C4-2B (cell line): ENCODE data around the gene WNT5A.
A peak's percentile ranks its signal among the peaks of the same experiment; 100 is the strongest.
"Not testable (repeated sequence)": the region's sequence is repeated elsewhere in the genome, so short reads cannot be mapped to it uniquely, and the experiment has no call there.

Experiments
- H3K27ac ChIP-seq: fragments of 450-650 bp; 2 replicates; pipeline ENCODE4 v1.5.1; 2017
- ZFX ChIP-seq: fragments of 450-650 bp; IDR thresholded peaks from 2 replicates; pipeline ENCODE4 v1.6.1; 2017
- TF ChIP-seq, protein P1 (sequence below): fragments of 450-650 bp; conservative IDR thresholded peaks from 2 replicates; pipeline ENCODE4 v1.5.1; 2017; ENCODE audit warnings: mild to moderate bottlenecking

The WNT5A gene

GRCh38 chr3:55505102-55505501 is 18.0 kb upstream of the WNT5A start:
- H3K27ac ChIP-seq, result not testable (repeated sequence)
- TF ChIP-seq, protein P1, sequence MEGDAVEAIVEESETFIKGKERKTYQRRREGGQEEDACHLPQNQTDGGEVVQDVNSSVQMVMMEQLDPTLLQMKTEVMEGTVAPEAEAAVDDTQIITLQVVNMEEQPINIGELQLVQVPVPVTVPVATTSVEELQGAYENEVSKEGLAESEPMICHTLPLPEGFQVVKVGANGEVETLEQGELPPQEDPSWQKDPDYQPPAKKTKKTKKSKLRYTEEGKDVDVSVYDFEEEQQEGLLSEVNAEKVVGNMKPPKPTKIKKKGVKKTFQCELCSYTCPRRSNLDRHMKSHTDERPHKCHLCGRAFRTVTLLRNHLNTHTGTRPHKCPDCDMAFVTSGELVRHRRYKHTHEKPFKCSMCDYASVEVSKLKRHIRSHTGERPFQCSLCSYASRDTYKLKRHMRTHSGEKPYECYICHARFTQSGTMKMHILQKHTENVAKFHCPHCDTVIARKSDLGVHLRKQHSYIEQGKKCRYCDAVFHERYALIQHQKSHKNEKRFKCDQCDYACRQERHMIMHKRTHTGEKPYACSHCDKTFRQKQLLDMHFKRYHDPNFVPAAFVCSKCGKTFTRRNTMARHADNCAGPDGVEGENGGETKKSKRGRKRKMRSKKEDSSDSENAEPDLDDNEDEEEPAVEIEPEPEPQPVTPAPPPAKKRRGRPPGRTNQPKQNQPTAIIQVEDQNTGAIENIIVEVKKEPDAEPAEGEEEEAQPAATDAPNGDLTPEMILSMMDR, result peak; percentile 32

DNA sequence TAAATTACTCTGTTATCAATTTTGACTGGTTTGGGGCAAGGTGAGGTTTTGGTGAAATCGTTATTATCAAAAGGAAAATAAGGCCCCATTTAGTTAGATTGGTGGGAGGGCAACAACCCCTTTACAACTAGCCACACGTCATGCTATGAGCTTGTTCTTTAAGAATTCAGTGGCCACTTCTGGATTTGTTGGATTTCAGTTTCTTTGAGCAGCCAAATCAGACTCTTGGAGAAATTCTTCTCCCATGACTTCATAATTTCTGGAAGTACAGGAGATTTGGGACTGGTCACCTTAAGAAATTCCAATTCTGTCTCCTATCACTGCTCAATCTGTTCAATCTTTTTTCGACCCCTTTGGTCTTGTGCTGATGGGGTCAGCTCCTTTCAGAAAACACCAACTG is 14.8 kb upstream of the WNT5A start:
- TF ChIP-seq ZFX, result no peak
- TF ChIP-seq, protein P1, result no peak
- H3K27ac ChIP-seq, result no peak overlapping the region

GRCh38 chr3:55500555-55501330 is 13.6 kb upstream of the WNT5A start:
- H3K27ac ChIP-seq, result no peak overlapping the region
- TF ChIP-seq ZFX, result no peak
- TF ChIP-seq, protein P1, result no peak

DNA sequence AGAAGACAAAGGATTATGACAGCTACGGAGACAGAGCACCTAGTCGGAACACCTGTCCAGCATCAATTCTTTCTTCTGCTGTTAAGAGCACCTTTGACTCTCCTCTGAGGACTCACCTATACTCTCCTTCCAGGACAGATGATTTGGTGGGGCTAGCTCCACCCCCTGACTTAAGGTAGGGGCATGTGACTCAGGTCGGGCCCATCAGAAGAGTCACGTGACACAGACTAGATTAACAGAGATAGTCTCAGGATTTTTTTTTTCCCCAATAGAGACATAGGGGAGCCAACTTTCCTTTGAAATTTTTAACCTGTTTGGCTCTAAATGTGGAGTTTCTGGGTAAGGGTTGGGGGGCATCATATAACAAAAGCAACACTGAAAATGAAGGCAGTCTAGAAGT is 11.4 kb upstream of the WNT5A start:
- no peak overlapping the region for H3K27ac ChIP-seq
- no peak for TF ChIP-seq ZFX
- TF ChIP-seq, protein P1, result no peak

GRCh38 chr3:55497250-55497649 is 10.1 kb upstream of the WNT5A start:
- TF ChIP-seq, protein P1, result no peak
- no peak for TF ChIP-seq ZFX

DNA sequence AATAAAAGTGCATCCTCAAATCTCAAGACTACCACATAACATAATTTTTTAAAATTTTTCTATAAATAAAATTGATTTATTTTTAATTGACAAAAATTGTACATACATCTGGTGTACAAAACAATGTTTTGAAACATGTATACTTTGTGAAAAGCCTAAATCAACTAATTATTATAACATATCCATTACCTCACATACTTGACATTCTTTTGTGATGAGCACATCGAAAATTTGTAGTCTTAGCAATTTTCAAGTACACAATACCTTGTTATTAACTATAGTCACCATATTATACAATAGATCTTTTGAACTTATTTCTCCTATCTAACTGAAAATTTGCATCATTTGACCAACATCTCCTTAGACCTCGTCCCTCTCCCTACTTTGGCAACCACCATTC is 7.9 kb upstream of the WNT5A start:
- TF ChIP-seq, protein P1, result no peak
- no peak for TF ChIP-seq ZFX
- no peak overlapping the region for H3K27ac ChIP-seq

More at GRCh38 chr3:55497250-55497649, 10.1 kb upstream of the WNT5A start:
- no peak overlapping the region for H3K27ac ChIP-seq

DNA sequence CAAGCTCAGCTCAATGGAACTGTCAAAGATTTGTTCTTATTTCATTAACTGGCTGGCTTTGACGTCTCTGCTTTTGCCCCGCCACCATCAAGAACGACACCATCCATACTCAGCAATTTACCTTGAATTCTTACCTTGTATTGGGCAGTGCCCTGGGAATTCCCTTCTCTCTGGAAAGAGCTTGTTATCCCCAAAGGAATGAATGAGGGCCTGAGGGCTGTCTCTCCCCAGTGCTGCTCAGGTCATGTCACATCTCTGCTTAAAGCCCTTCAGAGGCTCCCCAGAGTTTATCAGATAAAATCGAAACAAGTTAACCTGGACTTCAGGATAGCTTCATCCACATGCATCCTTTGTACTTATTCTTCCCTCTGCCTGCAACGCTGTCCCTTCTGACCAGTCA is 5.9 kb upstream of the WNT5A start:
- no peak overlapping the region; the same call in 1 of the 2 replicates for H3K27ac ChIP-seq
- no peak for TF ChIP-seq ZFX
- TF ChIP-seq, protein P1, result no peak
